GM19193 (cell line): ENCODE measurements around the gene SLC15A2.

Experiments used
- POLR2A ChIP-seq: IDR thresholded peaks from 4 replicates; pipeline ENCODE4 v1.6.1; 2011; ENCODE audit not compliant: insufficient read depth, insufficient read length; ENCODE audit errors: extremely low read depth

SLC15A2 gene

GRCh38 chr3:121992601-121993560, 98.7 kb downstream of the SLC15A2 start:
- no peak for TF ChIP-seq POLR2A
